ENCODE measurements around the gene TAPT1. TPM values are rescaled to one million over a fixed set of nuclear protein-coding genes. Genes with fewer than 3 reads are reported as not detected.

The TAPT1 gene
- total and polyA plus RNA-seq, 9 of the 15 experiments (the other 6 are each of a cell fraction or from before 2014, with no cell fraction given), result 1.6 to 36.7 (median 20.7) TPM

DNA sequence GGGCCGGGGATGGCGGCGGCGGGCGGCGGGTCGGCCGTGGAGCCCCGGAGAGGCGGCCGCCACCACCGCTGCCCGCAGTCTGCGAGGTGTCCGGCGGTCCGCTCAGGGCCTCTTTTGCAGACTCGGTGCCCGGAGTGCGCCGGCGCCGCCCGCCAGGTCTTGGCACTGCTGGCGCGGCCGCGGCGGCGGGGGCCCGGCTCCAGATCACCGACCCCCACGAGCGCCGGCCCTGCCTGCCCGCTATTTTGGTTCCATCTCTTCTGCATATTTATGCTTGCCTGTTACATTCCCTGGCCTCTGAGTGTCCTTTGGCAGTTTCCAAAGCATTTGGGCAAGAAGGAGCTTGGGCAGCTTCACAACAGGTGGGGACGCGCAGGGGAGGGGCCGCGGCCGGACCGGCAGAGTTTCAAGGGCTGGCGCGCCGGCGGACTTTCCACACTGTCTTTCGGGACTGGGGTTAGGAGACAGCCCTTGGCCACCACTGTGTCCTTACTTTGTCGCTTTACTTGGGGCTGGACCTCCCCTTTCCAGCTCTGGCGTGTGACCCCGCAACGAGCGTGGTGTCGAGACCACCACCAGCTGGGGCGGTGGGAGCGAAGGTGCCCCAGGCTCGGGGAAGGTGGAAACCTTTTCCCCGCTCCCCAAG, 668 bp upstream of the TAPT1 start (continued):
- TF ChIP-seq SIN3A (IDR thresholded peaks at IDR 0.05; ENCODE audit: borderline replicate concordance in 2 of 2, control insufficient read depth in 1 of 2, low read depth in 2 of 2, low read length in 2 of 2) (peak in 1 of 2 experiments; percentile 80; a peak in 1 of 4 replicates), PHF8 (IDR thresholded peaks at IDR 0.05; ENCODE audit: borderline replicate concordance, low read length) (no peak), PRMT5 (CRISPR knock-in tag; IDR thresholded peaks at IDR 0.05) (no peak), TEAD4 (IDR thresholded peaks at IDR 0.05; ENCODE audit: low read length) (no peak), TEAD4 (CRISPR knock-in tag; IDR thresholded peaks at IDR 0.05; ENCODE audit: borderline replicate concordance) (0 out of 2 replicates have a peak, but pooled peaks have one; percentile 20), ZC3H4 (CRISPR knock-in tag; IDR thresholded peaks at IDR 0.05; ENCODE audit: borderline replicate concordance) (peak; percentile 50; the same call in 1 of the 2 replicates), POLR2A (conservative IDR thresholded peaks at IDR 0.05) (peak; percentile 48), SAFB2 (IDR thresholded peaks at IDR 0.05; ENCODE audit: borderline replicate concordance, low read depth, low read length, severe bottlenecking) (no peak), TAF7 (tag; IDR thresholded peaks at IDR 0.05) (peak; percentile 40; the same call in 1 of the 2 replicates), YY1 (IDR thresholded peaks at IDR 0.05; ENCODE audit: borderline replicate concordance in 1 of 3, control insufficient read depth in 1 of 3, extremely low read depth in 1 of 3, insufficient read depth in 3 of 3, insufficient read length in 1 of 3, insufficient replicate concordance in 2 of 3, low read depth in 1 of 3, low read length in 2 of 3) (no peak), ELF4 (CRISPR knock-in tag; IDR thresholded peaks at IDR 0.05) (no peak), ETV1 (tag; conservative IDR thresholded peaks at IDR 0.05; ENCODE audit: low read depth) (no peak), MCM3 (IDR thresholded peaks at IDR 0.05) (no peak)
- TF ChIP-seq, protein P1, sequence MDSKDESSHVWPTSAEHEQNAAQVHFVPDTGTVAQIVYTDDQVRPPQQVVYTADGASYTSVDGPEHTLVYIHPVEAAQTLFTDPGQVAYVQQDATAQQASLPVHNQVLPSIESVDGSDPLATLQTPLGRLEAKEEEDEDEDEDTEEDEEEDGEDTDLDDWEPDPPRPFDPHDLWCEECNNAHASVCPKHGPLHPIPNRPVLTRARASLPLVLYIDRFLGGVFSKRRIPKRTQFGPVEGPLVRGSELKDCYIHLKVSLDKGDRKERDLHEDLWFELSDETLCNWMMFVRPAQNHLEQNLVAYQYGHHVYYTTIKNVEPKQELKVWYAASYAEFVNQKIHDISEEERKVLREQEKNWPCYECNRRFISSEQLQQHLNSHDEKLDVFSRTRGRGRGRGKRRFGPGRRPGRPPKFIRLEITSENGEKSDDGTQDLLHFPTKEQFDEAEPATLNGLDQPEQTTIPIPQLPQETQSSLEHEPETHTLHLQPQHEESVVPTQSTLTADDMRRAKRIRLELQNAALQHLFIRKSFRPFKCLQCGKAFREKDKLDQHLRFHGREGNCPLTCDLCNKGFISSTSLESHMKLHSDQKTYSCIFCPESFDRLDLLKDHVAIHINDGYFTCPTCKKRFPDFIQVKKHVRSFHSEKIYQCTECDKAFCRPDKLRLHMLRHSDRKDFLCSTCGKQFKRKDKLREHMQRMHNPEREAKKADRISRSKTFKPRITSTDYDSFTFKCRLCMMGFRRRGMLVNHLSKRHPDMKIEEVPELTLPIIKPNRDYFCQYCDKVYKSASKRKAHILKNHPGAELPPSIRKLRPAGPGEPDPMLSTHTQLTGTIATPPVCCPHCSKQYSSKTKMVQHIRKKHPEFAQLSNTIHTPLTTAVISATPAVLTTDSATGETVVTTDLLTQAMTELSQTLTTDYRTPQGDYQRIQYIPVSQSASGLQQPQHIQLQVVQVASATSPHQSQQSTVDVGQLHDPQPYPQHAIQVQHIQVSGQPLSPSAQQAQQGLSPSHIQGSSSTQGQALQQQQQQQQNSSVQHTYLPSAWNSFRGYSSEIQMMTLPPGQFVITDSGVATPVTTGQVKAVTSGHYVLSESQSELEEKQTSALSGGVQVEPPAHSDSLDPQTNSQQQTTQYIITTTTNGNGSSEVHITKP (IDR thresholded peaks at IDR 0.05; ENCODE audit: partially characterized antibody), result peak; percentile 15
- TF ChIP-seq, protein P2, sequence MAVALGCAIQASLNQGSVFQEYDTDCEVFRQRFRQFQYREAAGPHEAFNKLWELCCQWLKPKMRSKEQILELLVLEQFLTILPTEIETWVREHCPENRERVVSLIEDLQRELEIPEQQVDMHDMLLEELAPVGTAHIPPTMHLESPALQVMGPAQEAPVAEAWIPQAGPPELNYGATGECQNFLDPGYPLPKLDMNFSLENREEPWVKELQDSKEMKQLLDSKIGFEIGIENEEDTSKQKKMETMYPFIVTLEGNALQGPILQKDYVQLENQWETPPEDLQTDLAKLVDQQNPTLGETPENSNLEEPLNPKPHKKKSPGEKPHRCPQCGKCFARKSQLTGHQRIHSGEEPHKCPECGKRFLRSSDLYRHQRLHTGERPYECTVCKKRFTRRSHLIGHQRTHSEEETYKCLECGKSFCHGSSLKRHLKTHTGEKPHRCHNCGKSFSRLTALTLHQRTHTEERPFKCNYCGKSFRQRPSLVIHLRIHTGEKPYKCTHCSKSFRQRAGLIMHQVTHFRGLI (CRISPR knock-in tag; IDR thresholded peaks at IDR 0.05), result no peak
- TF ChIP-seq, protein P3, sequence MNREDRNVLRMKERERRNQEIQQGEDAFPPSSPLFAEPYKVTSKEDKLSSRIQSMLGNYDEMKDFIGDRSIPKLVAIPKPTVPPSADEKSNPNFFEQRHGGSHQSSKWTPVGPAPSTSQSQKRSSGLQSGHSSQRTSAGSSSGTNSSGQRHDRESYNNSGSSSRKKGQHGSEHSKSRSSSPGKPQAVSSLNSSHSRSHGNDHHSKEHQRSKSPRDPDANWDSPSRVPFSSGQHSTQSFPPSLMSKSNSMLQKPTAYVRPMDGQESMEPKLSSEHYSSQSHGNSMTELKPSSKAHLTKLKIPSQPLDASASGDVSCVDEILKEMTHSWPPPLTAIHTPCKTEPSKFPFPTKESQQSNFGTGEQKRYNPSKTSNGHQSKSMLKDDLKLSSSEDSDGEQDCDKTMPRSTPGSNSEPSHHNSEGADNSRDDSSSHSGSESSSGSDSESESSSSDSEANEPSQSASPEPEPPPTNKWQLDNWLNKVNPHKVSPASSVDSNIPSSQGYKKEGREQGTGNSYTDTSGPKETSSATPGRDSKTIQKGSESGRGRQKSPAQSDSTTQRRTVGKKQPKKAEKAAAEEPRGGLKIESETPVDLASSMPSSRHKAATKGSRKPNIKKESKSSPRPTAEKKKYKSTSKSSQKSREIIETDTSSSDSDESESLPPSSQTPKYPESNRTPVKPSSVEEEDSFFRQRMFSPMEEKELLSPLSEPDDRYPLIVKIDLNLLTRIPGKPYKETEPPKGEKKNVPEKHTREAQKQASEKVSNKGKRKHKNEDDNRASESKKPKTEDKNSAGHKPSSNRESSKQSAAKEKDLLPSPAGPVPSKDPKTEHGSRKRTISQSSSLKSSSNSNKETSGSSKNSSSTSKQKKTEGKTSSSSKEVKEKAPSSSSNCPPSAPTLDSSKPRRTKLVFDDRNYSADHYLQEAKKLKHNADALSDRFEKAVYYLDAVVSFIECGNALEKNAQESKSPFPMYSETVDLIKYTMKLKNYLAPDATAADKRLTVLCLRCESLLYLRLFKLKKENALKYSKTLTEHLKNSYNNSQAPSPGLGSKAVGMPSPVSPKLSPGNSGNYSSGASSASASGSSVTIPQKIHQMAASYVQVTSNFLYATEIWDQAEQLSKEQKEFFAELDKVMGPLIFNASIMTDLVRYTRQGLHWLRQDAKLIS (CRISPR knock-in tag; IDR thresholded peaks at IDR 0.05), result peak; percentile 83

Data from K562 (cell line).